HFFc6 (cell line): ENCODE data around the gene SKI. TPM values are rescaled to one million over a fixed set of nuclear protein-coding genes. Genes with fewer than 3 reads are reported as not detected.
"Not testable (repeated sequence)": the region's sequence is repeated elsewhere in the genome, so short reads cannot be mapped to it uniquely, and the experiment has no call there.

Experiments
- DNase-seq: peaks from one replicate; pipeline ENCODE4 v3.0.0-alpha.2; 2018
- H3K27ac Mint-ChIP-seq: 2 replicates; pipeline ENCODE4 v1.8.0; 2020; ENCODE audit warnings: mild to moderate bottlenecking, mixed read lengths
- H3K27me3 Mint-ChIP-seq: 2 replicates; pipeline ENCODE4 v1.8.0; 2021; ENCODE audit warnings: mild to moderate bottlenecking, moderate library complexity, mixed read lengths; ENCODE audit not compliant: insufficient read depth
- H3K36me3 Mint-ChIP-seq: 2 replicates; pipeline ENCODE4 v1.8.0; 2021; ENCODE audit warnings: low read depth, mixed read lengths
- H3K4me1 Mint-ChIP-seq: 2 replicates; pipeline ENCODE4 v1.8.0; 2020; ENCODE audit warnings: low read depth, mixed read lengths
- H3K4me3 Mint-ChIP-seq: 2 replicates; pipeline ENCODE4 v1.8.0; 2020; ENCODE audit warnings: mild to moderate bottlenecking, moderate library complexity, mixed read lengths
- H3K9me3 Mint-ChIP-seq: 2 replicates; pipeline ENCODE4 v1.8.0; 2020; ENCODE audit warnings: mild to moderate bottlenecking, mixed read lengths
- CTCF ChIP-seq: fragments of 200-600 bp; sonication (generic); IDR thresholded peaks from 2 replicates; pipeline ENCODE4 v1.5.0; 2021; ENCODE audit warnings: antibody characterized with exemption, mild to moderate bottlenecking
- total RNA-seq, 6 experiments: library from RNA; stranded (reverse); fragmentation: NEBNext Ultra II Directional; extraction: Animal tissue kit (Norgen Biotek cat#: 25700); gene quantifications; 2 replicates in 1 of 6; 3 replicates in 5 of 6; pipeline ENCODE4 v1.2.3, GENCODE V29; 2021

The SKI gene
- total RNA-seq, 6 experiments from 2014 or later: 63.7 to 76.6 (median 66.1) TPM

- H3K36me3 Mint-ChIP-seq: no peaks in the 10 kb centered on the region; the same call in 1 of the 2 replicates
- H3K4me1 Mint-ChIP-seq: peaks cover 18% of the 10 kb centered on the region
- H3K27me3 Mint-ChIP-seq: no peaks in the 10 kb centered on the region; the same call in 1 of the 2 replicates
- H3K27ac Mint-ChIP-seq: no peak overlapping the region
- no peak for TF ChIP-seq CTCF
- no peak for DNase-seq
- H3K9me3 Mint-ChIP-seq: no peaks in the 10 kb centered on the region
- H3K4me3 Mint-ChIP-seq: no peak overlapping the region
These were observed 31.7 kb downstream of the SKI start for GRCh38 chr1:2259668-2260402.

GRCh38 chr1:2260470-2260869, 32.4 kb downstream of the SKI start:
- not testable (repeated sequence) for H3K27me3 Mint-ChIP-seq, H3K36me3 Mint-ChIP-seq, H3K27ac Mint-ChIP-seq, H3K4me3 Mint-ChIP-seq, DNase-seq, H3K9me3 Mint-ChIP-seq
- H3K4me1 Mint-ChIP-seq: peaks cover 24% of the 10 kb centered on the region

GRCh38 chr1:2260917-2261316, 32.8 kb downstream of the SKI start:
- H3K4me1 Mint-ChIP-seq: peaks cover 28% of the 10 kb centered on the region
- TF ChIP-seq CTCF: no peak
- no peaks in the 10 kb centered on the region; the same call in 1 of the 2 replicates for H3K27me3 Mint-ChIP-seq
- DNase-seq: no peak
- no peak overlapping the region for H3K27ac Mint-ChIP-seq
- H3K4me3 Mint-ChIP-seq: no peak overlapping the region
- H3K9me3 Mint-ChIP-seq: no peaks in the 10 kb centered on the region
- H3K36me3 Mint-ChIP-seq: no peaks in the 10 kb centered on the region; the same call in 1 of the 2 replicates

- not testable (repeated sequence) for H3K36me3 Mint-ChIP-seq, H3K4me3 Mint-ChIP-seq, DNase-seq, H3K9me3 Mint-ChIP-seq, H3K27ac Mint-ChIP-seq, H3K27me3 Mint-ChIP-seq
- H3K4me1 Mint-ChIP-seq: peaks cover 36% of the 10 kb centered on the region
These were observed 33.6 kb downstream of the SKI start for GRCh38 chr1:2261476-2262395.

GRCh38 chr1:2266301-2266975, 38.3 kb downstream of the SKI start:
- Mint-ChIP-seq H3K36me3 (no peaks in the 10 kb centered on the region), H3K27ac (peak overlapping the region; percentile 28; the same call in 1 of the 2 replicates), H3K27me3 (no peaks in the 10 kb centered on the region; the same call in 1 of the 2 replicates), H3K9me3 (no peaks in the 10 kb centered on the region), H3K4me1 (peaks cover 22% of the 10 kb centered on the region), H3K4me3 (no peak overlapping the region)
- TF ChIP-seq CTCF: no peak
- no peak for DNase-seq

- no peaks in the 10 kb centered on the region for H3K9me3 Mint-ChIP-seq
- no peak overlapping the region for H3K27ac Mint-ChIP-seq
- no peak for TF ChIP-seq CTCF
- no peaks in the 10 kb centered on the region for H3K27me3 Mint-ChIP-seq
- peaks cover 27% of the 10 kb centered on the region for H3K4me1 Mint-ChIP-seq
- DNase-seq: no peak
- H3K4me3 Mint-ChIP-seq: no peak overlapping the region
- no peaks in the 10 kb centered on the region for H3K36me3 Mint-ChIP-seq
These were observed 39.1 kb downstream of the SKI start for GRCh38 chr1:2267051-2267830.
